Measurements from ENCODE around the gene PTGFRN.
A peak's percentile ranks its signal among the peaks of the same experiment; 100 is the strongest.

The PTGFRN gene

DNA sequence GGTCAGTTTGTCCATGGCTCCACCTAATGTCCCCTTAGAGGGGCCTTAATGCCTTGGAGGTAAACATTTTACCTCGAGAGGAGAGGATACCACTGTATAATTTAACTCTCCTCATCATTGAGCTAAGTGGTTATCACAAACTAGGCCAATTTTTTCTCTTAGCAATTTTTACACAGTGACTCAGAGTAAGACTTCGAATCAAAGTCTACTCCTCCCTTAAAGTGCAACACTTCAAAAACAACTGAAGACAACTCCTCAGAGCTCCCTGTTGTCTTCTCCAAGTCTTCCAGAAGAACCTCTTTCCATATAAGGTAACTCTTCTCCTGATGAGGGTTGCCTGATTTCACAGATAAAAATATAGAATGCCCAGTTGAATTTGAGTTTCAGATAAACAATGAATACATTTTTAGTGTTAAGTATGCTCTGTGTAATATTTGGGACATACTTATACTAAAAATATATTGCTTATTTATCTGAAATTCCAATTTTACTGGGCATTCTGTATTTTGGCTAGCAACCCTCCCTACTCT, 4.9 kb upstream of the PTGFRN start:
- Histone ChIP-seq H3K4me1 (ENCODE audit: insufficient read depth, insufficient read length) (peaks cover 10% of the 10 kb centered on the region), H3K36me3 (ENCODE audit: insufficient read depth, insufficient read length, low read length) (no peaks in the 10 kb centered on the region), H3K27me3 (ENCODE audit: insufficient read depth, insufficient read length) (no peaks in the 10 kb centered on the region), H3K4me3 (ENCODE audit: insufficient read length, low read depth) (no peak overlapping the region), H3K9ac (ENCODE audit: insufficient read length, low read depth) (no peak overlapping the region), H3K9me3 (ENCODE audit: insufficient read depth, low read length) (no peaks in the 10 kb centered on the region)
- TF ChIP-seq YY1 (IDR thresholded peaks at IDR 0.05; ENCODE audit: insufficient read depth, insufficient read length) (no peak), SUZ12 (IDR thresholded peaks at IDR 0.05; ENCODE audit: extremely low read depth, insufficient read depth, insufficient read length) (no peak), ZNF274 (IDR thresholded peaks at IDR 0.05; ENCODE audit: low read depth, low read length) (no peak)
- no peak for DNase-seq (ENCODE audit: low read depth, low spot score)

DNA sequence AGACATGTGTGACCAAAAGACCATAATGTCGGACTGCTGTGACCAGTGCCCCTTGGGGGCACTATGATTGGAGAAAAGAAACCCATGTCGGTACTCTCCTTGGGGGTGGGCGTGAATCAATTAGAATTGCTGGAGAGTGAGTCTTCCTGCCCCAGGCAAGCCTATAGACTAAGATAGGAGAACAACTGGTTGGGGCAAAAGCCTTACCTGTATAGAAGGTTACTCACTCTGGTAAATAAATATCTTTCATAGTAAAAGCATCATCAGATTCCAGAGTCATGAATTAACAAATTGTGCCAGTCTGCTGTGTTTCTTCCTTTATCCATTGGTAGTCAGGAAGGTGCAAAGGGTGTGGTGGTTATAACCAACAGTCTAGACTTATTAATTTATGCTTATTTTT, 2.9 kb upstream of the PTGFRN start:
- no peak for TF ChIP-seq YY1 (IDR thresholded peaks at IDR 0.05; ENCODE audit: insufficient read depth, insufficient read length)
- no peak for TF ChIP-seq SUZ12 (IDR thresholded peaks at IDR 0.05; ENCODE audit: extremely low read depth, insufficient read depth, insufficient read length)
- no peak for TF ChIP-seq ZNF274 (IDR thresholded peaks at IDR 0.05; ENCODE audit: low read depth, low read length)
- DNase-seq (ENCODE audit: low read depth, low spot score) = no peak
- no peak overlapping the region for H3K4me3 ChIP-seq (ENCODE audit: insufficient read length, low read depth)
- H3K36me3 ChIP-seq (ENCODE audit: insufficient read depth, insufficient read length, low read length) = peaks cover 3% of the 10 kb centered on the region
- H3K9me3 ChIP-seq (ENCODE audit: insufficient read depth, low read length) = no peaks in the 10 kb centered on the region
- H3K27me3 ChIP-seq (ENCODE audit: insufficient read depth, insufficient read length) = no peaks in the 10 kb centered on the region
- peaks cover 17% of the 10 kb centered on the region for H3K4me1 ChIP-seq (ENCODE audit: insufficient read depth, insufficient read length)
- H3K9ac ChIP-seq (ENCODE audit: insufficient read length, low read depth) = no peak overlapping the region

DNA sequence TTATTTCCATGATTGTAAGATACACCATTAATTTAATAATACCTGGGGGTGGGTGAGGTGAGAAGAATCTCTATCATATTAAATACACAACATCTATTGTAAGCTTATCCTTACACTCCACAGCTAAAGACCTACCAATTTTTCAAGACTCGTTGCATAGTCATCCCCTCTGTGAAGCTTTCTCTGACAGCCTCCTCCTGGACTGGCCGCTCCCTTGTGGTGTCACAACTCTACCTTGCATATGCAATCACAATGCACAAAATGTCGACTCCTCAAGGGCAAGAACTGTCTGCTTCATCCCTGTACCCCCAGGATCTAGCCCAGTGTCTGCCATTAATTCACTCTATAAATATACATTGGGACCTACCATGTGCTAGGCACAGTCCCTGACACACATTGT, 2.4 kb upstream of the PTGFRN start:
- no peaks in the 10 kb centered on the region for H3K27me3 ChIP-seq (ENCODE audit: insufficient read depth, insufficient read length)
- peaks cover 19% of the 10 kb centered on the region for H3K4me1 ChIP-seq (ENCODE audit: insufficient read depth, insufficient read length)
- H3K36me3 ChIP-seq (ENCODE audit: insufficient read depth, insufficient read length, low read length) = peaks cover 5% of the 10 kb centered on the region
- TF ChIP-seq SUZ12 (IDR thresholded peaks at IDR 0.05; ENCODE audit: extremely low read depth, insufficient read depth, insufficient read length) (no peak), YY1 (IDR thresholded peaks at IDR 0.05; ENCODE audit: insufficient read depth, insufficient read length) (no peak), ZNF274 (IDR thresholded peaks at IDR 0.05; ENCODE audit: low read depth, low read length) (no peak)
- H3K9me3 ChIP-seq (ENCODE audit: insufficient read depth, low read length) = no peaks in the 10 kb centered on the region
- no peak overlapping the region for H3K4me3 ChIP-seq (ENCODE audit: insufficient read length, low read depth)
- DNase-seq (ENCODE audit: low read depth, low spot score) = no peak
- H3K9ac ChIP-seq (ENCODE audit: insufficient read length, low read depth) = no peak overlapping the region

DNA sequence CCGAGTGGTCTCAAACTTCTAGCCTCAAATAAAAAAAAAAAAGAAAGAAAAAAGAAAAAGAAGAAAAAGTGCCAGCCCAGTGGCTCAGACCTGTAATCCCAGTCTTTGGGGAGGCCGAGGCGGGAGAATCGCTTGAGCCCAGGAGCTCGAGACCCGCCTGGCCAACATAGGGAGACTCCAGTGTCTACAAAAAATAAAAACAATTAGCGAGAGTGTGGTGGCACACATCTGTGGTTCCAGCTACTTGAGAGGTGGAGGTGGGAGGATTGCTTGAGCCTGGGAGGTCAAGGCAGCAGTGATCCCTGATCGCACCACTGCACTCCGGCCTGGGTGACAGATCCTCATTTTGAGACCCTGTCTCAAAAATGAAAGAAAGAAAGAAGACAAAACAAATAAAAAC, 1.4 kb upstream of the PTGFRN start:
- Histone ChIP-seq H3K4me3 (ENCODE audit: insufficient read length, low read depth) (no peak overlapping the region), H3K27me3 (ENCODE audit: insufficient read depth, insufficient read length) (no peaks in the 10 kb centered on the region)

DNA sequence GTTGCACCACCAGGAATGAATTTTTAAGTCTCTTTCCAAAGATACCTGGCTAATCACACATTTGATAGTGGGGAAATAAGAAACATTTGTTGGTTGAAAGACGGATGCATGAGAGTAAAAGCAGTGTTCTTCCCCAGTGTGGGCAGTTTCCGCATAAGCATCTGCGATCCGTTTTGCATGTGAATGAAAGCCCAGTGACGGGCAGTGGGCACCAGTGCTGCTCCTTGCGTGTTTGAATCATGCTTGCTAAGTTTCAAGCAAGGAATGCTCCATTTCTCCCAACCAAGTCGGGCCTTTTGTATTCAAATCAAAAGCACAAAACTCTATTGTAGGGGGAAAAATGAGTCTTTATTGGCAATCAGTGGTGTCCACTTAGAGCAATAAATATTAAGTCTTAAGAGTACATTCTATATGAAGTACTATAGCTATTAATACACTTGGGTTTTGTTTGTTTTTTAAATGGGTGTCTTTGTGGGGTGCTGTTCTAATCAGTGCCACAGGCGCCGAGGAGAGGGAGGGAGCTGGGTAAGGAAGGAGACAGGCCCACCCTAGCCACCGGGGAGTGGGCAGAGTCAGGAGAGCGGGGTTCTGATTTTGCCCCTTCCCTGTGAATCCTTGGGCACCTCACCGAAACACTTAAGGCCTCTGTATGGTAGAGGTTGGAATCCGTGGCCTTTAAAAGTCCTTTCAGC, 750 bp upstream of the PTGFRN start:
- Histone ChIP-seq H3K27me3 (ENCODE audit: insufficient read depth, insufficient read length) (no peaks in the 10 kb centered on the region), H3K4me1 (ENCODE audit: insufficient read depth, insufficient read length) (peaks cover 15% of the 10 kb centered on the region), H3K9me3 (ENCODE audit: insufficient read depth, low read length) (no peaks in the 10 kb centered on the region), H3K9ac (ENCODE audit: insufficient read length, low read depth) (peak overlapping the region; percentile 89), H3K4me3 (ENCODE audit: insufficient read length, low read depth) (peak overlapping the region; percentile 79), H3K36me3 (ENCODE audit: insufficient read depth, insufficient read length, low read length) (peaks cover 13% of the 10 kb centered on the region)
- peak; percentile 38 for DNase-seq (ENCODE audit: low read depth, low spot score)
- TF ChIP-seq SUZ12 (IDR thresholded peaks at IDR 0.05; ENCODE audit: extremely low read depth, insufficient read depth, insufficient read length) (no peak), ZNF274 (IDR thresholded peaks at IDR 0.05; ENCODE audit: low read depth, low read length) (no peak), YY1 (IDR thresholded peaks at IDR 0.05; ENCODE audit: insufficient read depth, insufficient read length) (no peak)

More for the DNA sequence above, 1.4 kb upstream of the PTGFRN start:
- peaks cover 15% of the 10 kb centered on the region for H3K4me1 ChIP-seq (ENCODE audit: insufficient read depth, insufficient read length)
- peaks cover 10% of the 10 kb centered on the region for H3K36me3 ChIP-seq (ENCODE audit: insufficient read depth, insufficient read length, low read length)
- no peak for DNase-seq (ENCODE audit: low read depth, low spot score)
- H3K9ac ChIP-seq (ENCODE audit: insufficient read length, low read depth) = no peak overlapping the region
- no peaks in the 10 kb centered on the region for H3K9me3 ChIP-seq (ENCODE audit: insufficient read depth, low read length)
- no peak for TF ChIP-seq SUZ12 (IDR thresholded peaks at IDR 0.05; ENCODE audit: extremely low read depth, insufficient read depth, insufficient read length)
- no peak for TF ChIP-seq YY1 (IDR thresholded peaks at IDR 0.05; ENCODE audit: insufficient read depth, insufficient read length)
- no peak for TF ChIP-seq ZNF274 (IDR thresholded peaks at IDR 0.05; ENCODE audit: low read depth, low read length)

DNA sequence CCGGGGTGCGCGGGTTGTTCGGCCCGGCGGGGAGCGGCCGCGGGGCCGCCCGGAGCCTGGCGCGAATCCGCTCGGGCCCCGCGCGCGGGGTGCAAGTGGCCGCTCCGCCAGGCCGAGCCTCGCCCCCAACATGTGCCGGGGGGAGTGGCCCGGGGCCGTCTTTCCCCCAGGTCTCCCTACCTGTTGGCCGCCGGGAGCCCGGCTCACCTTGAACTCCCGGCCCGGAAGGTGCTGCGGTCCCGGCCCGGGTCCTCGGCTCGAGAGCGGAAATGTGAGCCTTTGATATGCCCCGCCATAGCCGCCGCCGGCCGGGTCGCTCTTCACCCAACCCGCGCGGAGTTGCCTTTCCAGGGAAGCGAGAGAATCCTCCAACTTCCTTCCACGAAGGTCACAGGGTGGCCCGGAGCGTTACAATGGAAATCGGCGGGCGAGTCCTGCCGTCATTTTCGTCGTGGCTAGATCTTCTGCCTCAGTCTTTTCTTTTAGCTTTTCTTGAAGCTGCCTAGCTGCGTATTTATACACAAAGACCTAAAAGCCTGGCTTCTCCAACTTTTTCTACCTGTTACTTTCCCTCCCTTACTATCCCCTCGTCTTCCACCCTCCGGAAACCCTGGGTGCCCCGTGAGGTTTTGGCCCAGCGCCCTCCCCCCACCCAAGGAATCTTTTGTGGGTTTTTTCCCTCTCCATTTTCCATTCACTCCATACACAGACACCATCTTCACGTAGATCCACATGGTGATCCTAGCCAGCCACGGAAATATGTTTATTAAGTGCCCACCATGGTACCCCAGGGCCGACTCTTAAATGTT, 867 bp downstream of the PTGFRN start:
- H3K9me3 ChIP-seq (ENCODE audit: insufficient read depth, low read length) = no peaks in the 10 kb centered on the region
- peaks cover 15% of the 10 kb centered on the region for H3K4me1 ChIP-seq (ENCODE audit: insufficient read depth, insufficient read length)
- DNase-seq (ENCODE audit: low read depth, low spot score) = no peak
- TF ChIP-seq ZNF274 (IDR thresholded peaks at IDR 0.05; ENCODE audit: low read depth, low read length) (no peak), YY1 (IDR thresholded peaks at IDR 0.05; ENCODE audit: insufficient read depth, insufficient read length) (no peak), SUZ12 (IDR thresholded peaks at IDR 0.05; ENCODE audit: extremely low read depth, insufficient read depth, insufficient read length) (no peak)
- peak overlapping the region; percentile 89 for H3K9ac ChIP-seq (ENCODE audit: insufficient read length, low read depth)
- no peaks in the 10 kb centered on the region for H3K27me3 ChIP-seq (ENCODE audit: insufficient read depth, insufficient read length)
- peak overlapping the region; percentile 79 for H3K4me3 ChIP-seq (ENCODE audit: insufficient read length, low read depth)
- peaks cover 13% of the 10 kb centered on the region for H3K36me3 ChIP-seq (ENCODE audit: insufficient read depth, insufficient read length, low read length)

DNA sequence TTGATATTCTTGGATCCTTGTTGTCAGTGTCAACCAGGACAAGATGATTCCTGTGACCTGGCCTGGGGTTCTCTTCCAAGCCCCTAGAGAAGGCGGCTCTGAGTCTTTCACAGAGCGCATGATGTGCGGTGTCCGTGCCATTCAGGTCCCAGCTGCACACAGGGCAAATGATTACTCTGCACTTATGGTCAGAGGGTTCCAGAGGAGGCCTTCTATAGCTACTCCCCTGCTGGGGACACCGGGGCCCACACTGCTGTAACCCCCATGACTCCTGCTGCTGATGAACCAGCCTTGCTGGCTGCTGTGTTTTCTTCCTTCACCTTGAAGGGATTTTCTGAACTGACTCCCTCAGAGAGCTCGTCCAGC, 1.5 kb downstream of the PTGFRN start:
- Histone ChIP-seq H3K4me3 (ENCODE audit: insufficient read length, low read depth) (peak overlapping the region; percentile 79), H3K27me3 (ENCODE audit: insufficient read depth, insufficient read length) (no peaks in the 10 kb centered on the region), H3K4me1 (ENCODE audit: insufficient read depth, insufficient read length) (peaks cover 15% of the 10 kb centered on the region), H3K9ac (ENCODE audit: insufficient read length, low read depth) (peak overlapping the region; percentile 89), H3K9me3 (ENCODE audit: insufficient read depth, low read length) (no peaks in the 10 kb centered on the region), H3K36me3 (ENCODE audit: insufficient read depth, insufficient read length, low read length) (peaks cover 13% of the 10 kb centered on the region)
- no peak for TF ChIP-seq YY1 (IDR thresholded peaks at IDR 0.05; ENCODE audit: insufficient read depth, insufficient read length)
- no peak for TF ChIP-seq ZNF274 (IDR thresholded peaks at IDR 0.05; ENCODE audit: low read depth, low read length)
- no peak for TF ChIP-seq SUZ12 (IDR thresholded peaks at IDR 0.05; ENCODE audit: extremely low read depth, insufficient read depth, insufficient read length)
- DNase-seq (ENCODE audit: low read depth, low spot score) = no peak
